ENCODE data around the gene ZNF76. TPM values are rescaled to one million over a fixed set of nuclear protein-coding genes. Genes with fewer than 3 reads are reported as not detected.

The ZNF76 gene
- total and polyA plus RNA-seq, 9 of the 15 experiments (the other 6 are each of a cell fraction or from before 2014, with no cell fraction given), result 1.2 to 17.8 (median 10.7) TPM

- TF ChIP-seq ZBTB49 (CRISPR knock-in tag; IDR thresholded peaks at IDR 0.05; ENCODE audit: borderline replicate concordance), result no peak
- no peak for TF ChIP-seq ZNF445 (CRISPR knock-in tag; IDR thresholded peaks at IDR 0.05; ENCODE audit: low read depth)
- TF ChIP-seq ZNF347 (CRISPR knock-in tag; IDR thresholded peaks at IDR 0.05; ENCODE audit: low read depth), result no peak
- TF ChIP-seq PHF21A (IDR thresholded peaks at IDR 0.05; ENCODE audit: borderline replicate concordance, low read depth), result peak; percentile 13; the same call in 1 of the 2 replicates
- no peak for TF ChIP-seq ZEB2 (IDR thresholded peaks at IDR 0.05)
- no peak for TF ChIP-seq PTBP1 (IDR thresholded peaks at IDR 0.05; ENCODE audit: low read depth, low read length)
- TF ChIP-seq ZNF277 (CRISPR knock-in tag; IDR thresholded peaks at IDR 0.05; ENCODE audit: borderline replicate concordance), result no peak
- TF ChIP-seq SAP30 (IDR thresholded peaks at IDR 0.05; ENCODE audit: borderline replicate concordance, insufficient read depth, low read depth, low read length, poor library complexity, severe bottlenecking), result peak; percentile 77
- TF ChIP-seq, protein P1, sequence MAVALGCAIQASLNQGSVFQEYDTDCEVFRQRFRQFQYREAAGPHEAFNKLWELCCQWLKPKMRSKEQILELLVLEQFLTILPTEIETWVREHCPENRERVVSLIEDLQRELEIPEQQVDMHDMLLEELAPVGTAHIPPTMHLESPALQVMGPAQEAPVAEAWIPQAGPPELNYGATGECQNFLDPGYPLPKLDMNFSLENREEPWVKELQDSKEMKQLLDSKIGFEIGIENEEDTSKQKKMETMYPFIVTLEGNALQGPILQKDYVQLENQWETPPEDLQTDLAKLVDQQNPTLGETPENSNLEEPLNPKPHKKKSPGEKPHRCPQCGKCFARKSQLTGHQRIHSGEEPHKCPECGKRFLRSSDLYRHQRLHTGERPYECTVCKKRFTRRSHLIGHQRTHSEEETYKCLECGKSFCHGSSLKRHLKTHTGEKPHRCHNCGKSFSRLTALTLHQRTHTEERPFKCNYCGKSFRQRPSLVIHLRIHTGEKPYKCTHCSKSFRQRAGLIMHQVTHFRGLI (CRISPR knock-in tag; IDR thresholded peaks at IDR 0.05), result no peak
- TF ChIP-seq KDM2B (CRISPR knock-in tag; IDR thresholded peaks at IDR 0.05), result peak; percentile 86; the same call in 1 of the 2 replicates
- TF ChIP-seq C11orf30 (IDR thresholded peaks at IDR 0.05; ENCODE audit: low read depth), result no peak
- TF ChIP-seq SPI1 (IDR thresholded peaks at IDR 0.05; ENCODE audit: borderline replicate concordance, low read depth, low read length), result no peak
- TF ChIP-seq KDM5B (IDR thresholded peaks at IDR 0.05; ENCODE audit: insufficient replicate concordance, low read depth, low read length), result no peak
- 0 out of 2 replicates have a peak, but pooled peaks have one; percentile 54 for TF ChIP-seq SREBF1 (IDR thresholded peaks at IDR 0.05; ENCODE audit: borderline replicate concordance, low read depth, low read length)
- no peak for TF ChIP-seq IFI16 (CRISPR knock-in tag; IDR thresholded peaks at IDR 0.05)
- TF ChIP-seq PYGO2 (tag; IDR thresholded peaks at IDR 0.05), result no peak
- TF ChIP-seq SRSF1 (IDR thresholded peaks at IDR 0.05; ENCODE audit: low read depth, low read length), result no peak
- TF ChIP-seq, protein P2, sequence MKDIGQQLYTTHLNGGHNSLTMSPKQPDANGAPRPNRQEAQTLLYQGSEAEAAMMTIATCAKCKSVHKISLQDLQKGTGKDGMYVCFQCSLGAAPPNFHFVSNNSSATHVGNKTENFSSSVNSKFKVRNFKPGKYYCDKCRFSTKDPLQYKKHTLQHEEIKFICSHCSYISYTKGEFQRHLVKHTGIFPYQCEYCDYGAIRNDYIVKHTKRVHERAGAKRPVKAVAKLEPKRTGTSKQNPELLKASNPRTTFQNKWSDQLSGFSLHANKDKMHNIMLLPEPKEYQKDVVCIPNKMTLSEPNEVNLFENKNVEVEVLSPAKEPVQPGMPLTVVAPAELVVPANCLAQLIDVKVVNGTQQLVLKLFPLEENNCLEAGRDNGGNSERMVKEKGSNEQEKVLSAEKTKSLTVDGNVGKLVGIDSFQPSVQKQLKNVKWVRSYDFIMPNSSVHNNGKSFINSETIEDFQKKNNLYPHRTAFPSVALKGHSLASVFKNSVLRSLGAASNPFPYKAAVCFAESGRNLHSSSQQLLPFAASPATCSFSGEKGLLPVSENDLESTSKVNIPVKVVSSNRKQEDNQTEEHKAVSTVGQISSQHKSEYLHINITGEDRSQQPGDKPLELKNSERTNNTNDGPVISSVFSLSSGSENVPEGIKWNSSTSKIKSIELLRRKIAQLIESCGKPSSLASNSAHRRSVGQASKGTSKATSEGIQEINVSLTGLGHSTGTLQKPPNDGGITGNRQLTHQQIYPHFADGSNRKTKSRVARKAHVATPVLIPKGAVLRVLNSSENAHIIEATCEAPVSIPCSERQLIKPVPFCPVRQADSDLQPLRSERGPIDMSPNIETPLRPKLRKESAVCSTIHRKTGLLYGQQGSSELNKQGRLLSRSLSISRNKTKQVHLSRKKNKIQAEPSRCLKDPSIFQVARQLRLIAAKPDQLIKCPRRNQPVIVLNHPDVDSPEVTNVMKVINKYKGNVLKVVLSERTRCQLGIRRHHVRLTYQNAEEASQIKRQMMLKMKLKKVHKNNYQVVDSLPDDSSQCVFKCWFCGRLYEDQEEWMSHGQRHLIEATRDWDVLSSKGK (CRISPR knock-in tag; IDR thresholded peaks at IDR 0.05), result no peak
Observed at GRCh38 chr6:35342258-35343091, 82.9 kb downstream of the ZNF76 start, which contains the start of gene PPARD (continued).

Data from K562 (cell line).